Measurements from ENCODE around the gene HIGD1B.

HIGD1B gene

DNA sequence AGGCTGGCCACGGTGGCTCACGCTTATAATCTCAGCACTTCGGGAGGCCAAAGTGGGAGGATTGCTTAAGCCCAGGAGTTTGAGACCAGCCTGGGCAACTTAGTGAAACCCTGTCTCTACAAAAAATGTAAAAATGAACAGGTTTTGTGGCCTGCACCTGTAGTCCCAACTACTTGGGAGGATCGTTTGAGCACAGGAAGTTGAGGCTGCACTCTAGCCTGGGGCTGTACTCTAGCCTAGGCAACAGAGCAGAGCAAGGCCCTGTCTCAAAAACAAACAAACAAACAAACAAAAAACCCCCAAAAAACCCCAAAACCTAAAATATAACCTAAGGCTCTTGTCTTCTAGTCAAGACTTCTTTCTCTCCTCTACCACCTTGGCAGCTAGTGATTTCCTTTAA, 7.4 kb upstream of the HIGD1B start:
- DNase-seq = no peak

GRCh38 chr17:44840936-44841335, 6.7 kb upstream of the HIGD1B start:
- no peak for DNase-seq

DNA sequence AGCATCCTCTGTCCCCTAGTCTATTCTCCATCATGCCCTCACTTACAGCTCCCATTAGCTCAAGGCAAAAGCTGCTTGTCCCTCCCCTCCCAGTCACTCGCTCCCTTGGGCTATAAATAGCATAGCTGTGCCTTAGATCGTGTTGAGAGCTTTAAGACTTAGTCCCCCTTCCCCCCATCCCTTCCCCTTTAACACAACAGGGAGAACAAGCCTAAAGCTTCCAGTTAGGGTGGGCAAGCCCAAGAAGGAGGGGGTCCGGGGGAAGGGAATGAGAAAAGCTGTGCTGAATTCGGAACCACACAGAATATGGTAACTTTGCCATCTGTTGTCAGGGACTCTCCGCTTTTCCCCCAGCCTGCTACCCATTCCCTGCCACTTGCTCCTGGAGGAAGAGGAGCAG, 4.9 kb upstream of the HIGD1B start:
- no peak for DNase-seq

- DNase-seq = no peak
Observed at GRCh38 chr17:44844390-44844830, 3.3 kb upstream of the HIGD1B start.

DNA sequence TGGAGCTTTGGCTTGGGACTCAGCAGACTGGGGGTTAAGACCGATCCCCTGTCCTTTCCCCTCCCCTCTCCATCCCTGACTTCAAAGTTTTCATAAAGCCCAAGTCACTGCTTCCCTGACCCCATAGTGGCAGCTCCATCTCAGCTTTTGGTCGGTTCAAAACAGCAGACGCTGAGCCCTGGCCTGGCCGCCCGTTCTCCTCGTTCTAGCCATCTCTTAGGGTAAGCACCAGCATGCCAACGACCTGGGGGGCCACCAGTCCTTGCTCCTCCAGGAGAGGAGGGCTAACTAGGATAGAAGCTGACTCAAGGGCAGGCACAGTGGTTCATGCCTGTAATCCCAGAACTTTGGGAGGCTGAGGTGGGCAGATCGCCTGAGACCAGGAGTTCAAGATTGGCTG, 1.5 kb upstream of the HIGD1B start:
- no peak for DNase-seq

GRCh38 chr17:44848257-44848795, 643 bp downstream of the HIGD1B start:
- no peak for DNase-seq

DNA sequence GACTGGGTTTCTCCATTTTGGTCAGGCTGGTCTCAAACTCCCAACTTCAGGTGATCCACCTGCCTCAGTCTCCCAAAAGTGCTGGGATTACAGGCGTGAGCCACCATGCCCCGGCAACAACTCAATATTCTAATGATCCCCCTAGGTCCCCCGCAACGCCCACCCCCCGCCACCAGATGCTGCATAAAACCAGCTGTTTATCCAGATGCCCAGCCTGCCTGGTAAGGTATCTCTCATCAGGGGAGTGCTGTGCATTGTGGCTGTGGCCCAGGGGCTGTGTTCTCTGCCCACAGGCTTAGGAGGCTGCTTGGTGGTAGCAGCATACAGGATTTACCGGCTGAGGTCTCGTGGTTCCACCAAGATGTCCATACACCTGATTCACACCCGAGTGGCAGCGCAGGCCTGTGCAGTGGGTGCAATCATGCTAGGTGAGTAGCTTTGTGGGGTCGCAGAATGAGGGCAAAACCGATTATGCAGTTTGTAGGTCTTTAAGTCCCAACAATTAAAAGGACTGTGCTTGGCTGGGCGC, 1.3 kb downstream of the HIGD1B start:
- no peak for DNase-seq

DNA sequence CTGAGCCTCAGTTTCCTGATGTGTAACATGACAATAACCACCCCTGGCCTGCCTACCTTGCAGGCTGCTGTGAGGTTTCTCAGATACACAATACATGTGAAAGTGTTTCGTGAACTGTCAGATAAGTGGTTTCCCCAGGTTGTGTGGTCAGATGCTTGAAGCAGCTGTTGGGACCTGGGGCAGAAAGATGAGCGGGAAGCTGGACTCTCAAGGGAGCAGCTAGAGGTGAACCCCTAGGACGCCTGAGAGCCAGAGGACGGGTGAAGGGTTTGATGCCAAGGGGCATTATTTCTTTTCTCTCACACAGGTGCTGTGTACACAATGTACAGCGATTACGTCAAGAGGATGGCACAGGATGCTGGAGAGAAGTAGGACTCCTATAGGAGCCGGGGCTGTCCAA, 2.3 kb downstream of the HIGD1B start:
- DNase-seq = no peak

DNA sequence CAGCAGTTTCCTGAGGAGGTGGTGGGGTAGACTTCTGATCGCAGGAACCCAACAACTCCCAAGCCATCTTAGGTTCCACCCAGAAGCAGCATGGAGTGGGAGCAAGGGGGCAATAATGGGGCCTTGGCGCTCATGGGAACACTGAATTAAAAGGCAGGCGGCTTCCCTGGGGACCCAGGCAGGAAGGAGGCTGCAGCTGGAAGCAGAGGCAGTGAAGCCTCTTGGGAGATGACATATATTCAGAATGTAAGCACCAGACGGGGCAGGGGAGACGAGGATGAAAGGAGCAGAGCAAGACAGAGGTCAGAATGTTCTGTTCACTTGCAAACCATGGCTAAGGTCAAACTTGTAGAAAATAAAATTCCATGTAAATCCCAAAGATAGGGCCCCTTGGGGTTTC, 2.9 kb downstream of the HIGD1B start:
- no peak for DNase-seq

GRCh38 chr17:44854192-44854591, 6.5 kb downstream of the HIGD1B start:
- DNase-seq = no peak

- DNase-seq = no peak
Observed at GRCh38 chr17:44859701-44860100, 12.0 kb downstream of the HIGD1B start.

GRCh38 chr17:44862278-44862914, 14.7 kb downstream of the HIGD1B start:
- no peak for DNase-seq

DNA sequence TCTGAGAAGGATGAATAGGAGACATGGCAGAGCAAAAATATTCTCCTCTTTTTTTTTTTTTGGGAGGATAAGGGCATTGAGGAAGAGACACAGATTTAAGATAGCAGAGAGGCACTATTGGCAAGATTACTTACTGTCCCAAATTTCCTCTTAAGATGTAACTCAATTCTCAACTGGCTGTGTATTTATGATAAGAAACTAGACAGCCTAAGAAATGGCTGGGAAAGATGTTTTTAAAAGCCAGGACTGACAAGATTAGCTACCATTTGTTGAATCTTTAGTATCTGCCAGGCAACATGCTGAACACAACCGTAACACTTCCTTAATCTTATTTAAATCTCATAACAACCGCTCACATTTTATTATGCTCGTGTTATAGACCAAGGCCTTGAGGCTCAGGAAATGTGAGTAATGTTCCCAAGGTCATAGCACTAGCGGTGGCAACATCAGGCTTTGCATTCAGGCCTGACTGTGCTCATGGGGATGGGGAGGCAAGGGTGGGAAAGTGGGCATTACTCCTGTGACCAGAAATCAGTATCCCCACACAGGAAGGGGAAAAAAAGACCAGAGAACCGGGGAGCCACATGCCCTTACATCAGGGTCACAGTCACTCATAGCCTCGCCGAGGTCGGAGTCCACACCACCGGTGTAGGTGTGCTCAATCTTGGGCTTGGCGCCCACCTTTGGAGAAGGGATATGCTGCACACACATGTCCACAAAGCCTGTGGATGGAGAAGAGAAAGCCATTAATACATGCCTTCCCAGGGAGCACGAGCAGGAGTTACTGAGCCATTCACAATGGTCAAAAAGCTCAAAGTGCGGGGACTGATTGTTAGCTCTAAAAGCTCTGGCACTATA, 15.6 kb downstream of the HIGD1B start:
- no peak for DNase-seq

DNA sequence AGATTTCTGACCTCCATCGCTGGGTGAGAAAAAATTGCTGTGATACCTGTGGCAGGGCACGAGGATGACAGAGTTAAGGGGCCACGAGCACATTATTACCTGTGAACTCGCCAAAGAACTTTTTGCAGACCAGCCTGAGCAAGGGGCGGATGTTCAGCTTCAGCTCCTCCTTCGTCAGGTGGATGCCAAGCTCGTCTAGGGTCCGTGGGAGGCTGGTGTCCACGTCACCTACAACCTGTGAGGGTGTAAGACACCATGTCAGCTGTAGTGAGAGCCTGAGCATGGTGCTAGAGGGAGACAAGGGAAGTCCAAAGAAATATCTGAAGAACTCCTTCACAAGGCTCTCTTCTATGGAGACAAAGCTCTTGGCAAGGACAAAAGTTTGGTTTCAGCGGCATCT, 17.1 kb downstream of the HIGD1B start:
- DNase-seq = no peak

- DNase-seq = peak; percentile 25 to 73 (median 49)
Observed at GRCh38 chr17:44865231-44865660, 17.6 kb downstream of the HIGD1B start.

- no peak for DNase-seq
Observed at GRCh38 chr17:44865931-44866330, 18.2 kb downstream of the HIGD1B start.

DNA sequence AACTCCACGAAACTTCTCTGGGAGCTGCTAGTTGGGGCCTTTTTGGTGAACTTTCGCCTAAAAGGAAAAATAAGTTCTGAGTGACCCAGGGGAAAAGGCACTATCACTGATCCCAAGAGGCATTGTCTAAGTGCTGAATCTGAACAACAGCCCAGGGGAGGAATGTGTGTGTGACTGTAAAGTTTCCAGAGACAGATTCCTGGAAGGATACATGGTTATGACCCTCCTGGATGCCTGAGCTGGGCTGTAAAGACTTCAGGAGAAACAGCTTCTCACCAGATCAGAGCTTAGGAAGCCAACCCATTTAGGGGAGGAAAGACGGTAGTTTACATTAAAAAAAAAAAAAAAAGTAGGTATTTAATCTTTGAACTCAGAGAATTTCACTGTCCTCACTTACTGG, 20.2 kb downstream of the HIGD1B start:
- no peak for DNase-seq

GRCh38 chr17:44871556-44871955, 23.9 kb downstream of the HIGD1B start:
- no peak for DNase-seq

DNA sequence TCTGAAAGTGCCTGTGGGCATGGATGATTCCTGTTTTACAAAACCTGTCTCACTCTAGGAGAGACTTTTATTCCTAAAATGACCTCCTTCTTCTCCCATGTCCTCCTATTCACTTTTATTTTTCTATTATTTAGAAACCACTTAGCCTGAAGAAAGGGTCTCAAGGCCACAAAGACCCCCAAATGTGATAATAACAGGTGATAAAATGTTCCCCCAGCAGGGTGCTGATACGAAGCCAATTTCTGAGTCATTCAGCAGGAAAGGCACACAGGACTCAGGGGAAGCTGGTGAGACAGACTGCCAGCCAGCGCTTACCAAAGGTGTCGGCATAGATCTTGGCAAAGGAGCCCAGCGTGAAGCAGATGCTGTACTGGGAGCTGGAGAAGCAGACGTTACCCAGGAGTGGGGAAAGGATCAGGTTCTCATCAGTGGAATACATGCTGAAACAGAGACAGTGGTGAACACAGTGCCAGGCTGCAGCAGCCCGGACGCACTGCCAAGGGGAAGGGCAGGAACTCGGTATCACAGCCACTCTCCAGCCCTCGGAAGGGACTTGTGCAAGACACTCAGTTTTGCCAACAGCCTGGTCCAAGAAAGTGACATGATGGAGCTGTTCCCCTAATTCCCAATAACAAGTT, 24.6 kb downstream of the HIGD1B start:
- DNase-seq = no peak

DNA sequence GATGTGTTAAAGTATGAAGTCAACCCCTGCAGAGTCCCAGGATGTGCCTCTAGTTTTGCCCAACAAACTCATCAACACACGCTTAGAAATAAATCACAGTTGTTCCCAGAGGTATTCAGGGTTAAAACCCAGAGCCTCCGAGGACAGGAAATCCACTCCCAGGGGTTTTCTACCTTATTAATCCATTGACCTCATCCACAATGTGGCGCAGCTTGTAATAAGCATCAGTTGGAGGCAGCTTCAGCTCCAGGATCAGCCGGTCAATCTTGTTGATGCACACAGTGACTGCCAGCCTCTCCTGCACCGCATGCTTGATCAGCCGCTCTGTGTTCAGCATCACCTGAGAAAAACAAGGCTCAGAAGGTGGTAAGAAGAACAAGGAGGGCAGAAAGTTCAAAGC, 28.1 kb downstream of the HIGD1B start:
- DNase-seq = no peak

GRCh38 chr17:44877121-44877520, 29.4 kb downstream of the HIGD1B start:
- DNase-seq = no peak

- peak in 1 of 5 experiments; percentile 16 for DNase-seq
Observed at GRCh38 chr17:44878627-44879221, 31.0 kb downstream of the HIGD1B start.

GRCh38 chr17:44879376-44879775, 31.7 kb downstream of the HIGD1B start:
- DNase-seq = no peak
